GM18858 (cell line): ENCODE data around the gene THSD4.
"Not testable (repeated sequence)": the region's sequence is repeated elsewhere in the genome, so short reads cannot be mapped to it uniquely, and the experiment has no call there.

Experiments used
- ATAC-seq: cut with Tn5 transposase; IDR thresholded peaks from one replicate; pipeline ENCODE4 v1.9.1; 2021; ENCODE audit not compliant: unreplicated experiment

The THSD4 gene

DNA sequence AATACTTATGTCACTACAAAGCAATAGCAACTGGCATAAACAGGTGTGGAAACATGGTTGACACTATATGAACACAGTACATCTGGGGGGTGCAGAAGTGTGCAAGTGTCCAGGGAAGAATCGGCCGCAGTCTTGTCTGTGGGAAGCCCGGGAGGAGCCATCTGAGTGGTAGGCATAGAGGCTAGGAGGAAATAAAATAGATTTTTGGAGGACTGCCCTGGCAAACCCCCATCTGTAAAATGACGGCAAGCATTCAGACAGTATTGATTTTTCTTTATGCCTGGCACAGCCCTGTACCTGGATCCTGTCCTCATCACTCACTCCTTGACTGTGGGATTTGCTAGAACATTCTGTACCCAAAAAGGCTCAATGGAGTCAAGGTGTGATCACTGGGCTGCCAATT, 31.3 kb downstream of the THSD4 start:
- no peak for ATAC-seq

DNA sequence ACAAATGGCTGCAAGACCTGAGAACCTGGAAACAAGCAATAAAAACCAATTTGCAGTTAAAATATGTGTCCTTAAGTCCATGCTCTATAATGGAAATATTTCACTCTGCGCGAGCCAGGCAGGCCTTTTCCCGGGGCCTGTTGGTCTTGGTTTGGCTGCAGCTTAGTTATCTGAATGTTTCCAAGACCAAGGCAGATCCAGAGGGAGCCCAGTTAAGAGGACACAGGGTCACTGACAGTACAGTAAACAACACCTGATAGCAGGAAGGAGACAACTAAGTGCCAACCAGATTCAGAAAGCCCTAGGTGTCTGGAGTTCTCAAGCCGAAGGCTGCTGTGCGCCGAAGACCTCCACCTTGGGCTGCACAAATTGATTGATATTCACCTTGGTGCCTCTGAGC, 32.8 kb downstream of the THSD4 start:
- no peak for ATAC-seq

DNA sequence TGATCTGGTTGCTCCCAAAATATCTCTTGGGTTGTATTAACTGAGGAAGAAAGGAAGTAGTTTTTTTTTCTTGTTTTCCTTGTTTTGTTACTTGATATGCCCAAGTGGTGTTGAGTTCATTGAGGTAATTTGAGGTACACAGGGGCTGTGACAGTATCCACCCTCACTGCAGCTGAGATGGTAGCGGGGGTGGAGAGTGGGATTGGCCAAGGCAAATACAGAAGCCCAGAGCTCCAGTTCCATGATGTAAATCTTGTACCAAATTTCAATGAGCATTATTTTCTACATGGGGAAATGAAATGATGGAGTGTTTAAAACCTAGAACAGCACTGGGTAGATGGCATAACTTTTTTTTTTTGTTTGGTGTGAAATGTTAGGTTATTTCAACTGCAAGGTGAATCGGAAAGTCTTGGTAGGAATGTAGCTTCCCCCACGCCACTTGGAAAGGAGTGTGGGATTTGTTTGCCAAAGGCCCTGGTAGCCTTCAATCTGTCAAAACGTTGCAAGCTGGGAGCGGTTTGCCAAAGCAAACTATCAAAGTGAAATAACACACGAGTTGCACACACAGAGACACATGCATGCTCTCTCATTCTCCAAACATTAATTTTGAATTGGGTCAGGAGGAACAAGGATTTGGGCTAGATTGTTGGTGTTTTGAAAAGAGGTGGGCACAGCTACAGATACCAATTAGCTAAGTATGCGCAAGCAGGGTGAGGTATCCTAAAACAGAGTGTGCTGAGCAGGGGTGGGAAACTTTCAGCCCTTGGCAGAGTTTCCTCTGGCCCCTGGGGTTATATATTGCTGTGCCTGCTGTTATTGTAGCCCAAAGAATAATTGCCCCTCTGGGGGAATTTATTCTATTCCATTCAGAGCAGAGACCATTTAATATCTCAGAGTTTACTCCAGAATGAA, 34.6 kb downstream of the THSD4 start:
- no peak for ATAC-seq

DNA sequence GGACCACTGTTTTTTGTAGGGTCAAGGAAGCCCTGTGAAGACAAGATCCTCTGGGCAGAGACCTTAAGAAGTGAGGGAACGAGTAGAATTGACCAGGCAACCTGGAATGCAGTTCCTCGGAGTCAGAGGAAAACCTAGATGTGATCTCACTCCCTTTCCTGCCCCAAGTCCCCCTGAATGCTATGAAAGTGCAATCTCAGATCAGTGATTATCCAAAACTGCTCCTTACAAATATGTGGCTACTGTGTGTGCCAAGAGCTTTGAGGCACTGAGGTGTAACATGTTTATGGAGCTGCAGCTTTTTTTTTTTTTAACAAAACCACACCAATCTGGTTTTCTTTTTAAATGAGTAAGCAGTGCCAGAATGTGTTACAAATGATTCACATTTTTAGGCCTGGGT, 35.8 kb downstream of the THSD4 start:
- no peak for ATAC-seq

DNA sequence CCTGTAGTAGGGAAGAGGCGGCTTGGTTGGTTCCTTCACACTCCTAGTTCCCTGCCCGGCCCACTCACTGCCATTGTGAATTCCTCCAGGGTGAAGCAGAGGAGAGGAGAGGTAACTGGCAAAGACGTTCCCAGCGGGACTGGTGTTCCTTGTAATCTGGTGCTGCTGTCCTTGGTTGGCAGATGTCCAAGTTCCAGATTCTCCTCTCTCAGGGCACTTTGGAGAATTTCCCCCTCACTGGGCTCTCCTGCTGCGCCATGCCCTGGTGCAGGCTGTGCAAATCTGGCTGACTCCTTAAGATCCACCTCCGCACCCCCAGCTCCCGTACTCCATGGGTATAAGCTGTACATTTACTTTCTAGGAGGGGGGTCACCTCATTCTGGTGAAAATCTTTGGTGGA, 37.3 kb downstream of the THSD4 start:
- ATAC-seq = no peak

DNA sequence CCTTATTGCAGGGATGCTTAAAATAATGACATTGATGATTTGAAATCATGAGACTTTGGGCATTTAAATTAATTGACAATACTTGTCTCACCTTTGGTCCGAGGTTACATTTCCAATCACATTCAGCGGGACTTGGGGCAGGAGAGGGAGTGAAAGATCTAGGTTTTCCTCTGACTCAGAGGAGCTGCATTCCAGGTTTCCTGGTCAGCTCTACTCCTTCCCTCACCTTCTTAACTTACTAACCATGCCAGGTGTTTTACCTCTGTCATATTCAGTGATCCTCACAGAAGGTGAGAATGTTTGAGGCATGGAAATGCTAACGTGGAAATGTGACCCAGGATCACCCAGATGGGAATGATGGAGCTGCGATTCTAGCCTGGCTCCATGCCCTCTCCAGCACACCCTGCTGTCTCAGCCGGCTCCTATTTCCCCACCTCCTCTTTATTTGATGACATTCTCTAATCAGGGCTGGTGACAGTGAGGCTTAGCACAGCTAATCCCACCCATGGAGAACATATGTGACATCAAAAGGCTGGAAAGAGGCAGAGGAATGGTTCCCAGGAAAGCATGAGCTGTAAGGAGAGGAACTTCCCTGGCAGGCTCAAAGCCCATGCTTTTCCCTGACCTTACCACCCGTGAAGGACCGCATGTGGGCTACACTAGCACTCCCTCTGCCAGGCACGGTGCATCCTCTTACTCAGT, 38.7 kb downstream of the THSD4 start:
- no peak for ATAC-seq

DNA sequence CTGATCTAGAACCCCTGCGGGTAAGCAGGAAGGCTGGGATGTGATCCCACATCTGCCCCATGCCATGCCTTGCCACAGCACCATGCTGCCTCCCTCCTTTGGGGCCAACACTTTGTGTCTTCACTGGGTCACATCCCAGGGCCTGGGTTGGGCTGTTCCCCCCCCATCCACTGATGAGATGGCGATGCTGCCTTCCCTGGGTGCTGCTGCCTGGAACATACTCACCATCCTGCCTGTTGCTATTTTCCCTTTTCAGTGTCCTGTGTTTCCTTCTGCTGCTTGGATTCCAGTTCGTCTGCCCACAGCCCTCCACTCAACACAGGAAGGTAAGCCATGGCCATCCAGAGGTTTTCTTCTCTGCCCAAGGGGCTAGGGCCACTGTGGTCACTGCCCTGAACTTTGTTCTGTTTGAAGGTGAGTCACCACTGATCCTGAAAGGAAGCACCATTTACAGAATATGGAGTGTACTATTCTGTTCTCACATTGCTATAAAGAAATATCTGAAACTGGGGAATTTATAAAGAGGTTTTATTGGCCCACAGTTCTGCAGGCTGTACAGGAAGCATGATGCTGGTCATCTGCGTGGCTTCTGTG, 39.4 kb downstream of the THSD4 start:
- no peak for ATAC-seq

DNA sequence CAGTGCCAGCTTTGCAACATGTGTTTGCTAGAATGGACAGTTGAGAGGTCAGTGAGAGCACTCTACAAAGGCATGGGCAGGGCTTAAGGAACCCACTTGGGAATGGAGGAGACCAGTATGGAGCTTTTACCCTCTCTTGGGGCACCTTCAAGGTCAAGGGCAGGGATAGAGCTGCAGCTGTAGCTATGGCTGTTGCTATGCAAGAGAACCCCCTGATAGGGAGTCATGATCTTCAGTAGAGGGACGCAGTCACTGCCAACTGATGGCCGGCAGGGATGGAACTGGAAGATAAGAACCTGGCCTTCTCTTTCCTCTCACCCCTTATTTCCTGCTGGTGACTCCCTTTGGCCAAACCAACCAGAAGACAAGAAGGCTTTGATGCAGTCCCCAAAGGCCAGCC, 40.3 kb downstream of the THSD4 start:
- no peak for ATAC-seq

DNA sequence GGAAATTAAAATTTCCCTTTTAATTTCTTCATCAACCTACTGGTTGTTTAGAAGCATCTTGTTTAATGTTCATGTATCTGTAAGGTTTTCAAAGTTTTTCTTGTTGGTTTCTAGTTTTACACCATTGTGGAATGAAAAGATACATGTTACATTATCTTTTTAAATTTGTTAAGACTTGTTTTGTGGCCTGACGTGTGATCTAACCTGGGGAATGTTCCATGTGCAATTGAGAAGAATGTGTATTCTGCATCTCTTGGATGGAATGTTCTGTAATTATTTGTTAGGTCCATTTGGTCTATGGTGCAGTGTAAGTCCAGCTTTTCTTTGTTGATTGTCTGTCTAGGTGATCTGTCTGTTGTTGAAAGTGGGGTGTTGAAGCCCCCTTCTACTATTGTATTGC, 45.7 kb downstream of the THSD4 start:
- ATAC-seq = no peak

DNA sequence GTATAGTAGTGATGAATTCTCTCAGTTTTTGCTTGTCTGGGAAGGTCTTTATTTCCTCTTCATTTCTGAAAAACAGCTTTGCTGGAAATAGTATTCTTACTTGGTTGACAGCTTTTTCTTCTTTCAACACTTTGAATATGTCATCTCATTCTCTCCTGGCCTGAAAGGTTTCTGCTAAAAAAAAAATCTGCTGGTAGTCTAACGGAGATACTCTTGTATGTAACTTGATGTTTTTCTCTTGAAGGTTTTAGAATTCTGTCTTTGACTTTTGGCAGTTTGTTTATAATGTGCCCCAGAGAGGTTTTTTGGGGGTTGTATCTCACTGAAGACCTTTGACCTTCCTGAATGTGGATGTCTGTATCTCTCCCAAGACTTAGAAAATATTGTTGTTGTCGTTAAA, 47.0 kb downstream of the THSD4 start:
- ATAC-seq = no peak

DNA sequence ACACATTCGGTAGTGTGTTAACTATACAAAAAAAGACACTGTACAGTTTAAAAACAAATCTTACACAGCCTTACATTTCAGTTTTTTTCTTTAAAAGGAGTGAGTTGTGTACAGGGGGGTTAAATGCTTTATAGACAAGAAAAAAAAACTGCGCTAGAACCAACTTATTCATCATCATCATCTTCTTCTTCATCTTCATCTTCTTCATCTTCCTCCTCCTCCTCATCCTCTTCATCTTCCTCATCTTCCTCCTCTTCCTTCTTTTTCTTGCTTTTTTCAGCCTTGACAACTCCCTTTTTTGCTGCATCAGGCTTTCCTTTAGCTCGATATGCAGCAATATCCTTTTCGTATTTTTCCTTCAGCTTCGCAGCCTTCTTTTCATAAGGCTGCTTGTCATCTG, 49.3 kb downstream of the THSD4 start:
- not testable (repeated sequence) for ATAC-seq

DNA sequence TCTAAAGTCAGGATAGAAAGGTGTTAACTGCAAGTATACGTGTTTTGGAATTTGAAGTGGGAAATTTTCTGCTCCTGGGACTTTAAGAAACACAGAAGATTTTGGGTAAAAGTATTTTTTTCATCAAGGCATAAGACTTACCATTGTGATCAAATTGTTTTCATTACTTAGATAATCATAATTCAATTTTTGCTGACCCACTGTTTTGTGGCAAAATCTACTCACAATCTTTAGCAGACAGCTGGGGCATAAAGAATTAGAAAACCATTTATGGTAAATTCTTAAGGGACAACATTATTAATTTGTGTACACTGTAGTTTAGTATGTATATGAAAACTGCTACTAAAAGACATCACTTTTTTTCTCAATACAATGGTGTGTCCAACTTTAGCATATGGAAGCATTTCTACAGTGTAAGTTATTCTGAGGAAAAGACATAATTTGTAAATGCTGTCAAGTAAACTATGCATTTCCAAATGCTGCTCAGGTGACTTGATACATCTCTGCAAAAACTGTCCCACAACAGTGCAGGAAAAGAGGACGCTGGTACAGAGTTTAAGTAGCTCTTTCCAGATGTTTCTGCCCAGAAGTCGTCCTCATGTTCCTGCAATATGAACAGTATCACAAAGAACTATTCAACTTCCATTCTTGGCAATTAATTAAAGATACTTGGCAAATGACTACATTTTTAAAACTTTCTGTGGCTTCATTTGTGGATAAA, 52.3 kb downstream of the THSD4 start:
- ATAC-seq = no peak

DNA sequence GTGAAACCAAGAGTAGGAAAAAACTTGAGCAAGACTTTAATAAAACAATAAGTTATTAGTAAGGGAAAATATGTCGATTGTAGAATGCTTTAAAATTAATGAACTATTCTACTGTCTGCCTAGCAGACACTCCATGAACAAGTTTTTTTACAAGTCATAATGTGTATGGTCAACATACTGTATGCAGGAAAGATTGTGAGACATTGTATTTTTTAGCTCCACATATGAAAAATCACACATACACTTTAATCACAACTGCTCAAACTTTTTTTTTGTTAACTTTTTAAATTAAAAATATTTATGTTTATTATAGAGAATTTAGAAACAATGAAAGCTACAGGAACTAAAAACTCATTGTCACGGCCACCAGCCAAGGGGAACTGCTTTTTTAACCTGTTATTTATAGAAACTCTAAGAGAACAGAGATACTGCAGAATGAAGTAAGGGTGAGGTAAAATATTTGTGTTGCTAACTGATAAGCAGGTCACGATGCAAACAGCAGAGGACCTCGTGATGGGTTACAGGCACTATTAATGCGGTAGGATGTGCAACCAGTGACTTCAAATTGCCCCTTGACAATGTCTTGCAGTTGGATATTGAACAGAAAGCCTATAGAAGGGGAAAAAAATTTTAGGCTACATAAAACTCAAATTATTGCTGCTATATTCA, 53.0 kb downstream of the THSD4 start:
- no peak for ATAC-seq

DNA sequence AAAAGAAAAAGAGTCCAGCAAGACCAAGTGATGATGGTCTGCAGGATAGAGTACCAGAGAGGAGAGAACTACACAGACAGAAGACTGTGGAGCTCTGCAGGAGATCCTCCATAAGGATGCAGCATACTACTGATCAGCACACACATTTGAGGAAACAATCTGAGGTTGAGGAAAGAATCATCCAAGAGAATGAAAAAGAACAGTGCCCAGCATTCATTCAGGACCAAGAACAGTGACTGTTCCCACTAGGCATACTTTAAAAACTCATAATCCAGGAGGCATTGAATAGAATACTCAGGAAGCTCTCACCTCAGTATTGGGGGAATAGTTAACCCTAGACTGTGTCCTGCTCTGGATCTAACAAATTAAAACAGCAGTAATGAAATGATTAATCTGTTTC, 54.9 kb downstream of the THSD4 start:
- ATAC-seq = no peak

DNA sequence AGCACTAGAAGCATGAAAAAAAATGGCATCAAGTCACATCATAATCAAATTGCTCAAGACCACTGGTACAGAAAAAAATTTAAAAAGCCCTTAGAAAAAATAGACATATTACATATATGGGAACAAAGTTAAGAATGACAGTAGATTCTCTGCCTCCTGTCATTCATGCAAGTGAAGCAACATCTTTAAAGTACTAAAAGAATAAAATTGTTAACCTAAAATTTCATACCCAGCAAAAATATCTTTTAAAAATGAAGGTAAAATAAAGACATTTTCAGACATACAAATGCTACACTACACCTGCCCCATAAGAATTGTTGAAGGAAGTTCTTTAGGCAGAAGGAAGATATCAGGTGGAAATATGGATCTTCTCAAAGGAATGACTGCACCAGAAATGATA, 55.9 kb downstream of the THSD4 start:
- ATAC-seq = no peak

DNA sequence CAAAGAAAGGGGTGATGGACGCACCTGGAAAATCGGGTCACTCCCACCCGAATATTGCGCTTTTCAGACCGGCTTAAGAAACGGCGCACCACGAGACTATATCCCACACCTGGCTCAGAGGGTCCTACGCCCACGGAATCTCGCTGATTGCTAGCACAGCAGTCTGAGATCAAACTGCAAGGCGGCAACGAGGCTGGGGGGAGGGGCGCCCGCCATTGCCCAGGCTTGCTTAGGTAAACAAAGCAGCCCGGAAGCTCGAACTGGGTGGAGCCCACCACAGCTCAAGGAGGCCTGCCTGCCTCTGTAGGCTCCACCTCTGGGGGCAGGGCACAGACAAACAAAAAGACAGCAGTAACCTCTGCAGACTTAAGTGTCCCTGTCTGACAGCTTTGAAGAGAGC, 59.1 kb downstream of the THSD4 start:
- not testable (repeated sequence) for ATAC-seq

DNA sequence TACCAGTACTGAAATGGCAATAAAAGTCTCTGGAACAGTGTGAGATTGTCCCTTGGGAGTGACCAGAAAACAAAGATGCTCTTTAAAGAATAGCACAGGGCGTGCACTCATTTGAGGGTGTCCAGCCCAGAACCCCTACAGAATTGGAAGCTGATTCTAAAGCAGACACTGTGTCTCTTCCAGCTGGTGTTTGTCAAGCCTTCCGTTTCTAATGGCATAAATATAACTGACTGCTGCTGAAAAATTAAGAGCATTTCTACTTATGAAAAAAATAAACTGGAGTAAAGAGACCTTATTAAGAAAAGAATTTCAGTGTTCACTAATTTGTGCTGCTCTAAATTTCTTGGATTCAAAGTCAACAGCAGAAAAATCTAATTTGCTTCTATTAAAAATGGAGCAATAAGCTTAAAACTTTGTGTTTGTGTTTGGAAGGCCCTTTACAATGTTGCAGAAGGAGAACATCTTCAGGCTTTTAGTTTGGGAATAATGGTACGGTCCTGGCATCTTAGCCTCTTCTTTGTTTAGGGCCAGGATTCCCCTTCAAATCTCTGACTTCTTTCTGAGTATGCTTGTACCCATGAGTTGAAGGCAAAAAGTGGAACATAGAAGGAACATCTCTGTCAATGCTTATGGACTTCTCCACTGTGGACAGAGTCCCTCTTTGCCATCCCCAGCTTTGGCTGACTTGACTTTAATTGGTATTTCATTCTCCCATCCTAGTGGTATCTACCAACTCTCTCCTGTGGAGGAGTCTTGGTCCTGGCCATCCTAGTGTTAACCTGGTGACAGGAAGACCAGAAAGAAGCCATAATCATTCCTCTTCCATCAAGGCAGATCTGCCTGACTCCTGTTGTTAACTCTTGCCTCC, 65.9 kb downstream of the THSD4 start:
- ATAC-seq = no peak

DNA sequence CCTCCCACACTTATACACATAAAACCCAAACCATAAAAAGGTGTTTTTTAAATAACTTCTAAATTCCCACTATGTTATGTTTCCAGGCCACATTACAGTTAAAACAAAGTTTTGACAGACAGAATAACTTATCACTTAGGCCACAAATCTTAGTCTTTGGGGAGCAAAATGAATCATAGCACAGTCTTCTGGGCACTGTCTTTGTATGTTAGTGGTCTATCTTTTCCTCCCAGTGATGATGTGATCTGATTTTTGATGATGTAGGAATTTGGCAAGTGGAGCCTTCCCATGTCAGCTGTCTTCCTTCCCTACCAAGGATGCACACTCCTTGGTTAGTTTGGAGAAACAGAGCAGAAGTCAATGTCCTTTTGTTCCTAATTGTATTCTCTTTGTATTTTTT, 67.3 kb downstream of the THSD4 start:
- no peak for ATAC-seq

DNA sequence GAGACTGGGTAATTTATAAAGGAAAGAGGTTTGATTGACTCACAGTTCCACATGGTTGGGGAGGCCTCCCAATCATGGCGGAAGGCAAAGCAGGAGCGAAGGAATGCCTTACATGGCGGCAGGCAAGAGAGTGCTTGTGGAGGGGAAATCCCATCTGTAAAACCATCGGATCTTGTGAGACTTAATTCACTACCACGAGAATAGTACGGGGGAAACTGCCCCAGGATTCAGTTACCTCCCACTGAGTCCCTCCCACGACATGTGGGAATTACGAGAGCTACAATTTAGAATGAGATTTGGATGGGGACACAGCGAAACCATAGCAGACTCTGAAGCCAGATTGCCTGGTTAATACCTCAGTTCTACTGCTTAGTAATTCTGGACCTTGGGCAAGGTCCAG, 67.8 kb downstream of the THSD4 start:
- no peak for ATAC-seq

DNA sequence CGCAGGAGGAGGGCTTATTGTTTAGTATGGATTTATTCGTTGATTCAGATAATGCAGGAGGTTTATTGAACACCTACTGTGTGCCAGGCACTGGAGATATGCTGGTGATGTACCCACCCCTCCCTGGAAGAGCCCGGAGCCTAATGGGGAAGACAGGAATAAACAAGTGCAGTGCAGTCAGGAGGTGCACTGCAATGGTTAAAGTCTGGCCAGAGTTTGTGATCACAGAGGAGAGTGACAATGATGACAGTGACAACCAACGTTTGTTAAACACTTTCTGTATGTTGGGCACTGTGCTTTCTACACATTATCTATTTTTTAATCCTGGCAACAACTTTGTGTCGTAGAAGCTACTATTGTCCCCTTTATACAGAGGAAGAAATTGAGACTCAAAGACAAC, 70.4 kb downstream of the THSD4 start:
- ATAC-seq = no peak
